ENCODE results near the gene RASAL2. TPM values are rescaled to one million over a fixed set of nuclear protein-coding genes. Genes with fewer than 3 reads are reported as not detected.

The RASAL2 gene
- total RNA-seq, 2 experiments from 2014 or later = not detected

DNA sequence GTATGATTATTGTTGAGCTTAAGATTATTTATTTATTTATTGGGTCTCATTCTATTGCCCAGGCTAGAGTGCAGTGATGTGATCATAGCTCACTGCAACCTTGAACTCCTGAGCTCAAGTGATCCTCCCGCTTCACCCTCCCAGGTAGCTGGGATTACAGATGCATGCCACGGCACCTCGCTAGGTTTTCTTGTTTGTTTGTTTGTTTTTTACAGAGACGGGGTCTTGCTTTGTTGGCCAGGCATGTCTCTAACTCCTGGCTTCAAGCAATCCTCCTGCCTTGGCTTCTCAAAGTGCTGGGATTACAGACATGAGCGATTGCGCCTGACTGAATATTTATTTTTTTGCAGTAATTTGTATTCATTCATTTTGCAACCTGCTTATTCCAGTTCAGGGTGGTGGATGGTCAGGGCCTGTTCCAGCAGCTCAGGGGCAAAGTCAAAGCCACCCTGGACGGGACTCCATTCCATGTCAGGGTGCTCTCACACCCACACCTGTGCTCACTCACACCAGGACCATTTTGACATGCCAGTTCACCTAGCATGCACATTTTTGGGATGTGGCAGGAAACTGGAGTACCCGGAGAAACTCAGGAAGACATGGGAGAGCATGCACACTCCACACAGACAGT lies 29.6 kb upstream of the RASAL2 start:
- TF ChIP-seq, protein P1, sequence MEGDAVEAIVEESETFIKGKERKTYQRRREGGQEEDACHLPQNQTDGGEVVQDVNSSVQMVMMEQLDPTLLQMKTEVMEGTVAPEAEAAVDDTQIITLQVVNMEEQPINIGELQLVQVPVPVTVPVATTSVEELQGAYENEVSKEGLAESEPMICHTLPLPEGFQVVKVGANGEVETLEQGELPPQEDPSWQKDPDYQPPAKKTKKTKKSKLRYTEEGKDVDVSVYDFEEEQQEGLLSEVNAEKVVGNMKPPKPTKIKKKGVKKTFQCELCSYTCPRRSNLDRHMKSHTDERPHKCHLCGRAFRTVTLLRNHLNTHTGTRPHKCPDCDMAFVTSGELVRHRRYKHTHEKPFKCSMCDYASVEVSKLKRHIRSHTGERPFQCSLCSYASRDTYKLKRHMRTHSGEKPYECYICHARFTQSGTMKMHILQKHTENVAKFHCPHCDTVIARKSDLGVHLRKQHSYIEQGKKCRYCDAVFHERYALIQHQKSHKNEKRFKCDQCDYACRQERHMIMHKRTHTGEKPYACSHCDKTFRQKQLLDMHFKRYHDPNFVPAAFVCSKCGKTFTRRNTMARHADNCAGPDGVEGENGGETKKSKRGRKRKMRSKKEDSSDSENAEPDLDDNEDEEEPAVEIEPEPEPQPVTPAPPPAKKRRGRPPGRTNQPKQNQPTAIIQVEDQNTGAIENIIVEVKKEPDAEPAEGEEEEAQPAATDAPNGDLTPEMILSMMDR (IDR thresholded peaks at IDR 0.05) = no peak
- ChIA-PET CTCF (no interaction called here), POLR2A (no interaction called here)
- no peak for DNase-seq
- no peak for ATAC-seq
- Mint-ChIP-seq H3K27me3 (no peaks in the 10 kb centered on the region), H3K4me1 (ENCODE audit: low read depth) (no peaks in the 10 kb centered on the region), H3K36me3 (ENCODE audit: low read depth) (no peaks in the 10 kb centered on the region), H3K9me3 (no peaks in the 10 kb centered on the region), H3K4me3 (no peak overlapping the region), H3K27ac (no peak overlapping the region)
- intact Hi-C loops (cut with micrococcal nuclease) = no loop called here

DNA sequence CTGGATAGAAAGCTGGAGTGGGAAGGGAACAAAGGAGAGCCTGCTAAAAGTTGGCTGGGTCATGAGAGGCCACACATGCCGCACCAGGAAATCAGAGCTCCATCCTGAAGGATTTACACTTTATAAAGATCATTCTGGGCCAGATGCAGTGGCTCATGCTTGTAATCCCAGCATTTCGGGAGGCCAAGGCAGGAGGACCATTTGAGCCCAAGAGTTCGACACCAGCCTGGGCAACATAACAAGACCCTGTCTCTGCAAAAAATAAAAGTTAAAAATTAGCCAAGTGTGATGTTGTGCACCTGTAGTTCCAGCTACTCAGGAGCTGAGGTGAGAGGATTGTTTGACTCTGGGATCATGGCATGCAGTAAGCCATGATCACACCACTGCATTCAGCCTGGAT lies 28.7 kb upstream of the RASAL2 start:
- ATAC-seq = no peak
- CTCF ChIA-PET = no interaction called here
- no peak overlapping the region for H3K27ac Mint-ChIP-seq
- POLR2A ChIA-PET = no interaction called here
- no peaks in the 10 kb centered on the region for H3K4me1 Mint-ChIP-seq (ENCODE audit: low read depth)
- no peak overlapping the region for H3K4me3 Mint-ChIP-seq
- H3K36me3 Mint-ChIP-seq (ENCODE audit: low read depth) = no peaks in the 10 kb centered on the region
- H3K27me3 Mint-ChIP-seq = no peaks in the 10 kb centered on the region
- intact Hi-C loops (cut with micrococcal nuclease) = no loop called here
- DNase-seq = no peak
- no peaks in the 10 kb centered on the region for H3K9me3 Mint-ChIP-seq
- TF ChIP-seq, protein P1 (IDR thresholded peaks at IDR 0.05) = no peak

DNA sequence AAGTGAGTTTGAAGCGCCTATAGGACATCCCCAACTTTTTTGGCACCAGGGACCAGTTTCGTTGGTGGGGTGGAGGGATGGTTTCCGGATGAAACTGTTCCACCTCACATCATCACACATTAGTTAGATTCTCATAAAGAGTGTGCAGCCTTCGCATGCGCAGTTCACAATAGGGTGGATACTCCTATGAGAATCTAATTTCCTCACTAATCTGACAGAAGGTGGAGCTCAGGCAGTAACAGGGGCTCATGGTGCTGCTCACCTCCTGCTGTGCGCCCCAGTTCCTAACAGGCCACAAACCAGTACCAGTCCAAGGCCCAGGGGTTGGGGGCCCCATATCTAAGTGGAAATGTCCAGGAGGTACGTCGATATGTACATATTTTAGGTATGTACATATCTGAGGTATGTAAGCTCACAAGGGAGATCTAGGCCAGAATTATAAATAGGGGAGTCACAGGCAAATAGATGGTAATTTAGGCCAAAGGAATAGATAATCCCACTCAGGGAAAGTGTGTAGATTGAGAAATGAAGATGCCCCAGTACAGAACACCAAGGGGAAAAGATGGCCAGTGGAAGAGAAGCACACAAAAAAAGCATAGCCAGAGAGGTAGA lies 27.5 kb upstream of the RASAL2 start:
- ChIA-PET POLR2A (no interaction called here), CTCF (no interaction called here)
- ATAC-seq (no peak), DNase-seq (no peak)
- H3K27ac Mint-ChIP-seq = no peak overlapping the region
- TF ChIP-seq, protein P1 (IDR thresholded peaks at IDR 0.05) = no peak
- no peaks in the 10 kb centered on the region for H3K4me1 Mint-ChIP-seq (ENCODE audit: low read depth)
- no peak overlapping the region for H3K4me3 Mint-ChIP-seq
- H3K27me3 Mint-ChIP-seq = no peaks in the 10 kb centered on the region
- intact Hi-C loops (cut with micrococcal nuclease) = no loop called here
- no peaks in the 10 kb centered on the region for H3K9me3 Mint-ChIP-seq
- no peaks in the 10 kb centered on the region for H3K36me3 Mint-ChIP-seq (ENCODE audit: low read depth)

DNA sequence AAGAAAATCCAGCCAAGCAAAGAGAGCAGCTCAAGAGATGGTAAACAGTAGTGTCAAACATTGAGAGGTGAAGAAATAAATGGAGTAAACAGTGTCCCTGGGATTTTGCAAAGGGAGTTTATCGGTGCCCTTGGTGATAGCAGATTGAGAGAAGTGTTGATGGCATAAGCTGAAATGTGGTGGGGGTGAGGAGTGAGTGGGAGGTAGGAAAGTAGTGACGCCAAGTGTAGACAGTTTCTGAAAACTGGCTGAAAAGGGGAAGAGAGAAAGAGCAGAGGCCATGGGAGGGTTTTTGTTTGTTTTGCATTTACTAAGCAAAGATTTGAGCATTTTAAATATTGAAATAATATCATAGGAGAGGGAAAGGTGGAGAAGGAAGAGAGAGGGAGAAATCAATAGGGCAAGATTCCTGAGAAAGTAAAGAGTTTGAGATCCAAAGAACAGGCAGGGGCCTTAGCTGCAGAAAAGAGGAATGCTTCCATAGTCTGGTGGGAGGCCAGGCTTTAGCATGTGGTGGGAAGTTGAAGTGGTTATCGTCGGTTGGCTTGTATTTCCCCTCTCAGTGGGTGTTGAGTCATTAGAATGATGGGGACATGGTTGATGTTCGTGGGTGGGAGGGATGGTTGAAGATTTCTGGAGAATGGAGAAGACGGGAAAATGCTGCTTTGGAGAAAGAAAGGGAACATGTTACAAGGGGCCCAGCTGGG lies 26.8 kb upstream of the RASAL2 start:
- ChIA-PET CTCF (no interaction called here), POLR2A (no interaction called here)
- no peak for ATAC-seq
- no peaks in the 10 kb centered on the region for H3K4me1 Mint-ChIP-seq (ENCODE audit: low read depth)
- TF ChIP-seq, protein P1 (IDR thresholded peaks at IDR 0.05) = no peak
- H3K27ac Mint-ChIP-seq = no peak overlapping the region
- H3K36me3 Mint-ChIP-seq (ENCODE audit: low read depth) = no peaks in the 10 kb centered on the region
- DNase-seq = no peak
- intact Hi-C loops (cut with micrococcal nuclease) = no loop called here
- H3K9me3 Mint-ChIP-seq = no peaks in the 10 kb centered on the region
- no peak overlapping the region for H3K4me3 Mint-ChIP-seq
- H3K27me3 Mint-ChIP-seq = no peaks in the 10 kb centered on the region

DNA sequence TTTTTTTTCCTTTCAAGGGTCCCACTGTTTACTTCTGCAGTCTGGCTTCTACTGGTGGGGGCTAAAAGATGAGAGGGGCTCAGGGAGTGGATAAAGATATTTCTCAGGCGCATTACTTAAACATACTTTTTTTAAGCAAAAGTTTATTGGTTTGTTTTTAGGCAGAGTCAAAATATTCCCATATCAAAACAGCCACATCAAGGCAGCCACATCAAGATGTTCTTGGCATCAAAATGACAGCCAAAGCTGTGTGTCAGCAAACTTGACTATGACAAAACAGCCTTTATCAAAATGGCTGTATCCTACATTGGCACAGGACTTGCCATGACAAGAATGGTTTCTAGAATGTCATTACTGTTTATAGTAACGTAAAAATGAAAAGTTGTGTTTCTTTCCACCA lies 22.1 kb upstream of the RASAL2 start:
- intact Hi-C loops (cut with micrococcal nuclease) = no loop called here
- TF ChIP-seq, protein P1 (IDR thresholded peaks at IDR 0.05) = no peak
- H3K27ac Mint-ChIP-seq = no peak overlapping the region
- no peak overlapping the region for H3K4me3 Mint-ChIP-seq
- no peaks in the 10 kb centered on the region for H3K27me3 Mint-ChIP-seq
- DNase-seq = no peak
- H3K36me3 Mint-ChIP-seq (ENCODE audit: low read depth) = no peaks in the 10 kb centered on the region
- H3K9me3 Mint-ChIP-seq = no peaks in the 10 kb centered on the region
- H3K4me1 Mint-ChIP-seq (ENCODE audit: low read depth) = no peaks in the 10 kb centered on the region
- ChIA-PET CTCF (no interaction called here), POLR2A (no interaction called here)
- no peak for ATAC-seq

Measured in activated CD8-positive, alpha-beta T cell treated with anti-CD3 and anti-CD28 coated beads for 36 hours (primary cell).